PC-3 (cell line): Measurements from ENCODE around the gene KCNG1. TPM values are rescaled to one million over a fixed set of nuclear protein-coding genes. Genes with fewer than 3 reads are reported as not detected.

ENCODE experiments used
- ATAC-seq: fragments of 200-7000 bp; cut with Tn5 transposase; 2 replicates; pipeline ENCODE4 v1.9.1; 2020; ENCODE audit warnings: mild to moderate bottlenecking, moderate library complexity
- BruUV-seq: library from RNA; stranded (reverse); fragments of 400-500 nt; replicated peaks from 2 replicates; lab custom pipeline; 2021; lab: Mats Ljungman, UMichigan
- CTCF ChIA-PET: fragments of 300-600 bp; sonication (Branson Sonifier 250); formaldehyde crosslinking; loops from one replicate; lab custom pipeline; 2022; ENCODE audit warnings: antibody characterized with exemption; lab: Charles Lee
- POLR2A ChIA-PET: fragments of 300-600 bp; sonication (Branson Sonifier 250); formaldehyde crosslinking; loops from one replicate; lab custom pipeline; 2022; ENCODE audit warnings: antibody characterized with exemption; ENCODE audit not compliant: unreplicated experiment; lab: Charles Lee
- DNase-seq: peaks from one replicate; pipeline ENCODE4 v3.0.0-alpha.2; 2015
- H2AFZ ChIP-seq: fragments of 300-600 bp; sonication (generic); 2 replicates; pipeline ENCODE4 v1.6.0; 2016; ENCODE audit warnings: antibody characterized with exemption, low read length
- H3F3A ChIP-seq: fragments of 300-600 bp; sonication (generic); one replicate; pipeline ENCODE4 v1.6.0; 2017; ENCODE audit warnings: antibody characterized with exemption, low read length, control low read depth, mild to moderate bottlenecking; ENCODE audit not compliant: unreplicated experiment
- H3K27ac ChIP-seq: fragments of 300-600 bp; sonication (generic); 2 replicates; pipeline ENCODE4 v1.5.1; 2016; ENCODE audit warnings: mild to moderate bottlenecking, low read length
- H3K27me3 ChIP-seq: fragments of 300-600 bp; sonication (generic); 2 replicates; pipeline ENCODE4 v1.6.1; 2016; ENCODE audit warnings: low read length, mixed read lengths
- H3K36me3 ChIP-seq: fragments of 300-600 bp; sonication (generic); 2 replicates; pipeline ENCODE4 v1.6.1; 2016; ENCODE audit warnings: low read depth, mixed run types, low read length, mixed read lengths
- H3K4me1 ChIP-seq: fragments of 300-600 bp; sonication (generic); 2 replicates; pipeline ENCODE4 v1.5.1; 2016; ENCODE audit warnings: low read length; ENCODE audit not compliant: insufficient read depth
- H3K4me2 ChIP-seq: fragments of 300-600 bp; sonication (generic); 2 replicates; pipeline ENCODE4 v1.6.0; 2016; ENCODE audit warnings: low read length
- H3K4me3 ChIP-seq: fragments of 300-600 bp; sonication (generic); 2 replicates; pipeline ENCODE4 v1.5.1; 2016; ENCODE audit warnings: mild to moderate bottlenecking, low read length, mixed read lengths
- H3K79me2 ChIP-seq: fragments of 300-600 bp; sonication (generic); 2 replicates; pipeline ENCODE4 v1.6.1; 2017; ENCODE audit warnings: low read length, mixed read lengths
- H3K9ac ChIP-seq: fragments of 300-600 bp; sonication (generic); 2 replicates; pipeline ENCODE4 v1.6.0; 2016; ENCODE audit warnings: mild to moderate bottlenecking, low read length
- H3K9me2 ChIP-seq: fragments of 300-600 bp; sonication (generic); replicated peaks from 2 replicates; pipeline ENCODE4 v1.6.1; 2016; ENCODE audit warnings: mixed run types, low read length, mixed read lengths
- H3K9me3 ChIP-seq: fragments of 300-600 bp; sonication (generic); 2 replicates; pipeline ENCODE4 v1.6.1; 2016; ENCODE audit warnings: low read length, mixed read lengths
- H4K20me1 ChIP-seq: fragments of 300-600 bp; sonication (generic); 2 replicates; pipeline ENCODE4 v1.6.1; 2016; ENCODE audit warnings: low read length, mixed read lengths
- CTCF ChIP-seq: fragments of 300-600 bp; sonication (generic); conservative IDR thresholded peaks from 2 replicates; pipeline ENCODE4 v1.5.1; 2017; ENCODE audit warnings: antibody characterized with exemption, low read depth, mild to moderate bottlenecking, low read length
- EZH2 ChIP-seq: fragments of 300-600 bp; sonication (generic); IDR thresholded peaks from one replicate; pipeline ENCODE4 v1.6.1; 2017; ENCODE audit warnings: antibody characterized with exemption, mild to moderate bottlenecking, low read length; ENCODE audit not compliant: unreplicated experiment
- EZH2phosphoT487 ChIP-seq: fragments of 300-600 bp; sonication (generic); IDR thresholded peaks from 2 replicates; pipeline ENCODE4 v1.6.1; 2018; ENCODE audit warnings: mild to moderate bottlenecking, antibody characterized with exemption, low read length, borderline replicate concordance
- intact Hi-C: fragments of 100-400 bp; cut with micrococcal nuclease; formaldehyde crosslinking; loops from 2 replicates; pipeline ENCODE4 v1.9.0; 2023
- total RNA-seq: library from RNA; depleted of rRNA; stranded (reverse); fragments of >200 nt; gene quantifications from 2 replicates; pipeline ENCODE4 v1.2.3, GENCODE V29; 2014

KCNG1 gene
- total RNA-seq, 1 experiment from 2014 or later = 61.5 TPM

GRCh38 chr20:51004305-51004727 lies 18.6 kb downstream of the KCNG1 start:
- Histone ChIP-seq H3K27me3 (no peaks in the 10 kb centered on the region), H3K4me3 (no peak overlapping the region), H3K79me2 (no peaks in the 10 kb centered on the region), H3K9me3 (no peaks in the 10 kb centered on the region), H3K27ac (no peak overlapping the region), H3K4me1 (no peaks in the 10 kb centered on the region), H3K9me2 (no peaks in the 10 kb centered on the region), H3K36me3 (no peaks in the 10 kb centered on the region; the same call in 1 of the 2 replicates), H2AFZ (no peak overlapping the region), H3F3A (no peaks in the 10 kb centered on the region), H3K9ac (no peak overlapping the region), H3K4me2 (no peak overlapping the region), H4K20me1 (no peaks in the 10 kb centered on the region)
- no TSS peak for BruUV-seq
- intact Hi-C loops = no loop called here
- no peak for DNase-seq
- ChIA-PET CTCF (no interaction called here), POLR2A (no interaction called here)
- TF ChIP-seq EZH2phosphoT487 = no peak
- no peak for TF ChIP-seq CTCF
- no peak for TF ChIP-seq EZH2
- ATAC-seq = no peak

- Histone ChIP-seq H3K9ac (no peak overlapping the region), H3K36me3 (no peaks in the 10 kb centered on the region), H2AFZ (no peak overlapping the region), H3K4me2 (no peak overlapping the region), H3K4me1 (no peaks in the 10 kb centered on the region), H3K9me2 (no peaks in the 10 kb centered on the region), H3K9me3 (no peaks in the 10 kb centered on the region), H4K20me1 (no peaks in the 10 kb centered on the region), H3K4me3 (no peak overlapping the region), H3K79me2 (no peaks in the 10 kb centered on the region), H3K27ac (no peak overlapping the region), H3F3A (no peaks in the 10 kb centered on the region), H3K27me3 (no peaks in the 10 kb centered on the region)
- intact Hi-C loops = no loop called here
- BruUV-seq = no TSS peak
- no peak for DNase-seq
- TF ChIP-seq EZH2 (no peak), EZH2phosphoT487 (no peak), CTCF (no peak)
- POLR2A ChIA-PET = no interaction called here
- no peak for ATAC-seq
- CTCF ChIA-PET = interaction anchor here (0.7 kb wide), 1 partner anchor 306 kb away, joined by 7 read pairs; no protein-coding TSS in a partner anchor
Measured at GRCh38 chr20:51003753-51004152, 19.2 kb downstream of the KCNG1 start.

GRCh38 chr20:51002633-51003032 lies 20.3 kb downstream of the KCNG1 start:
- Histone ChIP-seq H3F3A (no peaks in the 10 kb centered on the region), H3K9me2 (no peaks in the 10 kb centered on the region), H4K20me1 (no peaks in the 10 kb centered on the region), H2AFZ (no peak overlapping the region), H3K9me3 (no peaks in the 10 kb centered on the region), H3K4me2 (no peak overlapping the region), H3K9ac (no peak overlapping the region), H3K27me3 (no peaks in the 10 kb centered on the region), H3K79me2 (no peaks in the 10 kb centered on the region), H3K4me1 (no peaks in the 10 kb centered on the region), H3K36me3 (no peaks in the 10 kb centered on the region), H3K27ac (no peak overlapping the region), H3K4me3 (no peak overlapping the region)
- intact Hi-C loops = no loop called here
- TF ChIP-seq EZH2phosphoT487 (no peak), CTCF (no peak), EZH2 (no peak)
- no TSS peak for BruUV-seq
- ChIA-PET CTCF (no interaction called here), POLR2A (no interaction called here)
- DNase-seq (no peak), ATAC-seq (no peak)
